AG04450 (cell line): ENCODE results near the gene ZNF324. TPM values are rescaled to one million over a fixed set of nuclear protein-coding genes. Genes with fewer than 3 reads are reported as not detected.

Experiments used
- CTCF ChIA-PET: fragments of 300-600, 350-600 bp; formaldehyde crosslinking; extraction: SDS; loops from one replicate; lab custom pipeline; 2022; ENCODE audit warnings: antibody characterized with exemption, inconsistent platforms; lab: Charles Lee
- POLR2A ChIA-PET: fragments of 350-600 bp; formaldehyde crosslinking; extraction: SDS; loops from one replicate; lab custom pipeline; 2021; ENCODE audit warnings: antibody characterized with exemption, inconsistent platforms; lab: Yijun Ruan, JAX
- DNase-seq: peaks from one replicate; pipeline ENCODE4 v3.0.0-alpha.2; 2011; ENCODE audit warnings: low read depth, low spot score
- H3K27ac ChIP-seq: one replicate; pipeline ENCODE4 v1.5.1; 2012; ENCODE audit warnings: low read depth, low read length, control low read depth
- H3K27me3 ChIP-seq: one replicate; pipeline ENCODE4 v1.6.0; 2012; ENCODE audit warnings: low read length; ENCODE audit not compliant: control insufficient read depth, insufficient read depth
- H3K4me3 ChIP-seq: 2 replicates; pipeline ENCODE4 v1.5.1; 2011; ENCODE audit warnings: mild to moderate bottlenecking, low read depth, low read length, control low read depth
- H3K9me3 ChIP-seq: 2 replicates; pipeline ENCODE4 v1.5.1; 2012; ENCODE audit warnings: low read length; ENCODE audit not compliant: control insufficient read depth, insufficient read depth
- polyA plus RNA-seq: library from polyadenylated mRNA; depleted of rRNA; stranded (reverse); fragments of >200 nt; gene quantifications from 2 replicates; pipeline ENCODE4 v1.2.3, GENCODE V29; 2011
- TF ChIP-seq, protein P1 (sequence below): IDR thresholded peaks from 2 replicates; pipeline ENCODE4 v1.5.1; 2011; ENCODE audit warnings: low read depth, low read length, control low read depth, inconsistent platforms

The ZNF324 gene
- polyA plus RNA-seq, 1 experiment, result 4.4 TPM

GRCh38 chr19:58511353-58512208 is 44.7 kb downstream of the ZNF324 start, which contains the start of gene SLC27A5:
Gene SLC27A5 (minus strand): TSS chr19:58511992. CDS start chr19:58511955, 37 bp downstream.
- DNase-seq, result no peak
- TF ChIP-seq, protein P1, sequence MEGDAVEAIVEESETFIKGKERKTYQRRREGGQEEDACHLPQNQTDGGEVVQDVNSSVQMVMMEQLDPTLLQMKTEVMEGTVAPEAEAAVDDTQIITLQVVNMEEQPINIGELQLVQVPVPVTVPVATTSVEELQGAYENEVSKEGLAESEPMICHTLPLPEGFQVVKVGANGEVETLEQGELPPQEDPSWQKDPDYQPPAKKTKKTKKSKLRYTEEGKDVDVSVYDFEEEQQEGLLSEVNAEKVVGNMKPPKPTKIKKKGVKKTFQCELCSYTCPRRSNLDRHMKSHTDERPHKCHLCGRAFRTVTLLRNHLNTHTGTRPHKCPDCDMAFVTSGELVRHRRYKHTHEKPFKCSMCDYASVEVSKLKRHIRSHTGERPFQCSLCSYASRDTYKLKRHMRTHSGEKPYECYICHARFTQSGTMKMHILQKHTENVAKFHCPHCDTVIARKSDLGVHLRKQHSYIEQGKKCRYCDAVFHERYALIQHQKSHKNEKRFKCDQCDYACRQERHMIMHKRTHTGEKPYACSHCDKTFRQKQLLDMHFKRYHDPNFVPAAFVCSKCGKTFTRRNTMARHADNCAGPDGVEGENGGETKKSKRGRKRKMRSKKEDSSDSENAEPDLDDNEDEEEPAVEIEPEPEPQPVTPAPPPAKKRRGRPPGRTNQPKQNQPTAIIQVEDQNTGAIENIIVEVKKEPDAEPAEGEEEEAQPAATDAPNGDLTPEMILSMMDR, result no peak
- Histone ChIP-seq H3K9me3 (peaks cover 9% of the 10 kb centered on the region), H3K27me3 (no peaks in the 10 kb centered on the region), H3K4me3 (no peak within 1 kb of the TSS), H3K27ac (no peak within 1 kb of the TSS)
- CTCF ChIA-PET, result interaction anchor here (0.8 kb wide), 1 partner anchor 9 kb away, joined by 3 read pairs; no protein-coding TSS in a partner anchor
- POLR2A ChIA-PET, result no interaction called here

DNA sequence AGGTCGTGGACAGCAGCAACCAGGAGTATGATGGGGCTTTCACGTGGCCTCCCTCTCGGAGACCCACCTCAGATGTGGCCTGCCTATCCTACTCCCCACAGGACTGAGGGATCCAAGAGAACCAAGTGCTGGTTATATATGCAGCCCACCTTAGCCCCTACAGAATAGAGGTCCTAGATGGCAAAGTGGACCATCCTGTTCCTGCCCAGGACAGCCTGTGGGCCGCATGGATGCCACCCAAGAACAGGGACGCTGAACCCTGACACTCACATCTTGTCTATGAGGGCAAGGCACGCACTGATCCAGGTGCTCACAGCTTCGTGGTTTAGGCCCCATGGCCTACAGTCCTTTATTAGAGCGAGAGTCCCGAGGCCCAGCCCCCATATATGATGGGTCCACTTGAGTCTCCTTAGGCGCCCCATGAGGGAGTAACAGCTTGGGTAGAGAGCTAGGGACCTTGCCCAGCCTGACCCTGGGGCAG is 46.4 kb downstream of the ZNF324 start:
- ChIA-PET POLR2A (interaction anchor here (1.0 kb wide), 1 partner anchor 30 kb away, joined by 3 read pairs; the partner anchor contains the start of gene TRIM28), CTCF (interaction anchor here (1.2 kb wide), 1 partner anchor 68 kb away, joined by 8 read pairs; no protein-coding TSS in a partner anchor)
- no peak for DNase-seq
- H3K9me3 ChIP-seq, result peaks cover 5% of the 10 kb centered on the region
- TF ChIP-seq, protein P1, result no peak
- H3K27ac ChIP-seq, result no peak overlapping the region
- H3K27me3 ChIP-seq, result no peaks in the 10 kb centered on the region
- no peak overlapping the region for H3K4me3 ChIP-seq

- ChIA-PET POLR2A (interaction anchor here (1.0 kb wide), 1 partner anchor 30 kb away, joined by 3 read pairs; the partner anchor contains the start of gene TRIM28), CTCF (interaction anchor here (0.7 to 1.2 kb wide), 4 partner anchors 14 to 67 kb away, joined by 3 to 8 read pairs (median 4); partner anchors contain the start of gene CHMP2A)
- H3K9me3 ChIP-seq, result no peaks in the 10 kb centered on the region; the same call in 1 of the 2 replicates
- TF ChIP-seq, protein P1, result peak; percentile 59
- H3K27me3 ChIP-seq, result no peaks in the 10 kb centered on the region
- H3K4me3 ChIP-seq, result peak overlapping the region; percentile 49
- no peak overlapping the region for H3K27ac ChIP-seq
- DNase-seq, result no peak
Measured at GRCh38 chr19:58513694-58514563, 47.0 kb downstream of the ZNF324 start.

- no peak for DNase-seq
- POLR2A ChIA-PET, result interaction anchor here (1.0 kb wide), 1 partner anchor 29 kb away, joined by 3 read pairs; the partner anchor contains the start of gene TRIM28
Measured at GRCh38 chr19:58514564-58515022, 47.7 kb downstream of the ZNF324 start.

More at GRCh38 chr19:58514564-58515022, 47.7 kb downstream of the ZNF324 start:
- H3K27ac ChIP-seq, result no peak overlapping the region
- CTCF ChIA-PET, result interaction anchor here (0.7 to 1.2 kb wide), 4 partner anchors 14 to 66 kb away, joined by 3 to 8 read pairs (median 4); partner anchors contain the start of gene CHMP2A
- H3K9me3 ChIP-seq, result no peaks in the 10 kb centered on the region; the same call in 1 of the 2 replicates
- TF ChIP-seq, protein P1, result no peak
- no peaks in the 10 kb centered on the region for H3K27me3 ChIP-seq
- peak overlapping the region; percentile 38 for H3K4me3 ChIP-seq
